ENCODE measurements around the gene GATA3.

GRCh38 chr10:8033812-8034465, 20.5 kb upstream of the GATA3 start:
- TF ChIP-seq CTCF (IDR thresholded peaks at IDR 0.05 in 4 of 5, conservative IDR thresholded peaks at IDR 0.05 in 1 of 5) (no peak), POLR2A (IDR thresholded peaks at IDR 0.05) (no peak)

Data from gastrocnemius medialis (tissue), 4 donors.